ENCODE measurements around the gene FAM177B. TPM values are rescaled to one million over a fixed set of nuclear protein-coding genes. Genes with fewer than 3 reads are reported as not detected.

Gene FAM177B
- total and polyA plus RNA-seq, 4 donors, result 0.09 to 0.17 TPM; not detected in 2

DNA sequence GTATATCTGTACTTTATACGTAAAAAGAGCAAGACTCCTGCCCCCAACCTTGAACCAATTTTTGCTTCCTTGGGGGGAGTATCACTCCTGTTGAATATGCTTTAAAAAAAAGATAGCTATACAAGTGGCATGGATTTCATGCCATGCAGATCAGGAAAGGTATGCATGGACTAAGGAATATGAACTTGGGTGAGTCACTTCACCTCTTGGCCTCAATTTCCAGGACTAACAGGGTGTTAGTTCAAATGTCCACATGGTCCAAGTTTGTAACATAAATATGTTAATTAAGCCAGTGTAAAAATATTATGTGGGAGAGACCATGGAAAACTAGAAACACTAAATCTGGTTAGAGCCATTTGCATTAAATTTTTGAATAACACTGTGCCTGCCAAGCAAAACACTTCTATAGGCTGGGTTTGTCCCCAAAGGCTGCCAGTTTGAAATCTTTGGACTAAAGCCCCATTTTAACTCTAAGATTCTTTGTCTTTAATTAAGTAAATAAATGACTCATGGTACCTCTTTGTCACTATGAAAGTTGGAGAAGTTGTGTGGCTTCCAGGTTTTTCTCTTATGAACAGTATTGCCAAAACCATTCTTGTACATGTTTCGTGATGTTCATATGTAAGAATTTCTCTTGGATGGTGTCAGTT lies 33.1 kb downstream of the FAM177B start (continued):
- no peak for TF ChIP-seq HNF4A (conservative IDR thresholded peaks at IDR 0.05)

- Histone ChIP-seq H3K9me3 (ENCODE audit: control insufficient read depth in 4 of 4, low read length in 3 of 4) (peaks cover 3 to 12% (median 3%) of the 10 kb centered on the region in 4 donors), H3K4me1 (ENCODE audit: control insufficient read depth in 4 of 4, insufficient read depth in 4 of 4, low read length in 3 of 4) (no peaks in the 10 kb centered on the region), H3K27ac (ENCODE audit: low read depth in 1 of 2, low read length in 2 of 2) (no peak overlapping the region), H3K4me3 (ENCODE audit: low read depth in 1 of 3, low read length in 3 of 3) (no peak overlapping the region), H3K27me3 (ENCODE audit: control insufficient read depth in 4 of 4, insufficient read depth in 4 of 4, low read length in 3 of 4) (no peaks in the 10 kb centered on the region), H3K9ac (ENCODE audit: low read depth in 1 of 2, low read length in 2 of 2) (no peak overlapping the region), H3K36me3 (ENCODE audit: control insufficient read depth in 4 of 4, insufficient read depth in 3 of 4, low read depth in 1 of 4, low read length in 3 of 4) (no peaks in the 10 kb centered on the region)
- no peak for TF ChIP-seq TAF1 (conservative IDR thresholded peaks at IDR 0.05)
- TF ChIP-seq FOXA1 (IDR thresholded peaks at IDR 0.05), result no peak
- no peak for TF ChIP-seq YY1 (IDR thresholded peaks at IDR 0.05)
- no peak for TF ChIP-seq ZBTB33 (IDR thresholded peaks at IDR 0.05)
- TF ChIP-seq HNF4G (IDR thresholded peaks at IDR 0.05), result no peak
- TF ChIP-seq RXRA (IDR thresholded peaks at IDR 0.05), result no peak
- no peak for TF ChIP-seq JUND (IDR thresholded peaks at IDR 0.05)
- TF ChIP-seq RAD21 (IDR thresholded peaks at IDR 0.05), result no peak
- no peak for TF ChIP-seq GABPA (IDR thresholded peaks at IDR 0.05 in 1 of 2, conservative IDR thresholded peaks at IDR 0.05 in 1 of 2)
- TF ChIP-seq FOXA2 (IDR thresholded peaks at IDR 0.05), result no peak
- no peak for TF ChIP-seq NR2F2 (IDR thresholded peaks at IDR 0.05)
- TF ChIP-seq EGR1 (IDR thresholded peaks at IDR 0.05; ENCODE audit: low read depth in 2 of 2), result no peak
- no peak for TF ChIP-seq SP1 (IDR thresholded peaks at IDR 0.05)
- TF ChIP-seq MAX (IDR thresholded peaks at IDR 0.05), result no peak
- no peak for TF ChIP-seq ATF3 (IDR thresholded peaks at IDR 0.05)
- TF ChIP-seq, protein P1, sequence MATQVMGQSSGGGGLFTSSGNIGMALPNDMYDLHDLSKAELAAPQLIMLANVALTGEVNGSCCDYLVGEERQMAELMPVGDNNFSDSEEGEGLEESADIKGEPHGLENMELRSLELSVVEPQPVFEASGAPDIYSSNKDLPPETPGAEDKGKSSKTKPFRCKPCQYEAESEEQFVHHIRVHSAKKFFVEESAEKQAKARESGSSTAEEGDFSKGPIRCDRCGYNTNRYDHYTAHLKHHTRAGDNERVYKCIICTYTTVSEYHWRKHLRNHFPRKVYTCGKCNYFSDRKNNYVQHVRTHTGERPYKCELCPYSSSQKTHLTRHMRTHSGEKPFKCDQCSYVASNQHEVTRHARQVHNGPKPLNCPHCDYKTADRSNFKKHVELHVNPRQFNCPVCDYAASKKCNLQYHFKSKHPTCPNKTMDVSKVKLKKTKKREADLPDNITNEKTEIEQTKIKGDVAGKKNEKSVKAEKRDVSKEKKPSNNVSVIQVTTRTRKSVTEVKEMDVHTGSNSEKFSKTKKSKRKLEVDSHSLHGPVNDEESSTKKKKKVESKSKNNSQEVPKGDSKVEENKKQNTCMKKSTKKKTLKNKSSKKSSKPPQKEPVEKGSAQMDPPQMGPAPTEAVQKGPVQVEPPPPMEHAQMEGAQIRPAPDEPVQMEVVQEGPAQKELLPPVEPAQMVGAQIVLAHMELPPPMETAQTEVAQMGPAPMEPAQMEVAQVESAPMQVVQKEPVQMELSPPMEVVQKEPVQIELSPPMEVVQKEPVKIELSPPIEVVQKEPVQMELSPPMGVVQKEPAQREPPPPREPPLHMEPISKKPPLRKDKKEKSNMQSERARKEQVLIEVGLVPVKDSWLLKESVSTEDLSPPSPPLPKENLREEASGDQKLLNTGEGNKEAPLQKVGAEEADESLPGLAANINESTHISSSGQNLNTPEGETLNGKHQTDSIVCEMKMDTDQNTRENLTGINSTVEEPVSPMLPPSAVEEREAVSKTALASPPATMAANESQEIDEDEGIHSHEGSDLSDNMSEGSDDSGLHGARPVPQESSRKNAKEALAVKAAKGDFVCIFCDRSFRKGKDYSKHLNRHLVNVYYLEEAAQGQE (IDR thresholded peaks at IDR 0.05), result no peak
- TF ChIP-seq HNF4A (conservative IDR thresholded peaks at IDR 0.05), result no peak
- TF ChIP-seq, protein P2, sequence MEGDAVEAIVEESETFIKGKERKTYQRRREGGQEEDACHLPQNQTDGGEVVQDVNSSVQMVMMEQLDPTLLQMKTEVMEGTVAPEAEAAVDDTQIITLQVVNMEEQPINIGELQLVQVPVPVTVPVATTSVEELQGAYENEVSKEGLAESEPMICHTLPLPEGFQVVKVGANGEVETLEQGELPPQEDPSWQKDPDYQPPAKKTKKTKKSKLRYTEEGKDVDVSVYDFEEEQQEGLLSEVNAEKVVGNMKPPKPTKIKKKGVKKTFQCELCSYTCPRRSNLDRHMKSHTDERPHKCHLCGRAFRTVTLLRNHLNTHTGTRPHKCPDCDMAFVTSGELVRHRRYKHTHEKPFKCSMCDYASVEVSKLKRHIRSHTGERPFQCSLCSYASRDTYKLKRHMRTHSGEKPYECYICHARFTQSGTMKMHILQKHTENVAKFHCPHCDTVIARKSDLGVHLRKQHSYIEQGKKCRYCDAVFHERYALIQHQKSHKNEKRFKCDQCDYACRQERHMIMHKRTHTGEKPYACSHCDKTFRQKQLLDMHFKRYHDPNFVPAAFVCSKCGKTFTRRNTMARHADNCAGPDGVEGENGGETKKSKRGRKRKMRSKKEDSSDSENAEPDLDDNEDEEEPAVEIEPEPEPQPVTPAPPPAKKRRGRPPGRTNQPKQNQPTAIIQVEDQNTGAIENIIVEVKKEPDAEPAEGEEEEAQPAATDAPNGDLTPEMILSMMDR (IDR thresholded peaks at IDR 0.05; ENCODE audit: low read depth, low read length, missing input control), result no peak
- DNase-seq (ENCODE audit: low spot score), result no peak
- 76% methylated on average over 4 of the region's 4 CpGs for WGBS
Observed at GRCh38 chr1:222772996-222773379, 36.0 kb downstream of the FAM177B start.

Data from liver (tissue), 9 donors.